HG02623 (cell line): Measurements from ENCODE around the gene MRPS18B.
"Not testable (repeated sequence)": the region's sequence is repeated elsewhere in the genome, so short reads cannot be mapped to it uniquely, and the experiment has no call there.

Experiments
- ATAC-seq: cut with Tn5 transposase; IDR thresholded peaks from one replicate; pipeline ENCODE4 v1.9.1; 2021; ENCODE audit warnings: moderate library complexity; ENCODE audit not compliant: unreplicated experiment

The MRPS18B gene

DNA sequence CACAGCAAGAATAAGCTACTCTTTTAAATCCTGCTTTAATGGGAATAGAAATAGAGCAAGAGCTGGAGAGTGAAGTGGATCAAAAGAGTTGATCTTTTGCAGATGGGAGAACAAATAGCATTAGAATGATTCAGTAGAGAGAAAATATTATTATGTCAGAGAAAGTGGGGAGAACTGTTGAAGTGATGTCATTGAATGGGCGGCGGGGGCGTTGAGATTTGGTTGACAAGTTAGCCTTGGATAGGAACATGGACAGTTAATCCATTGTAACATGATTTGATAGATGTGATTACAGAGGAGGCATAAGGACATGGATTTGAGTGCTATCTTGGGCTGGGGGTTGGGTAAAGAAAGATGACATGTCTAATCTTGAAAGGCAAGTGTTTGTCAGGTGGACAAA is 18.2 kb downstream of the MRPS18B start:
- ATAC-seq, result no peak

DNA sequence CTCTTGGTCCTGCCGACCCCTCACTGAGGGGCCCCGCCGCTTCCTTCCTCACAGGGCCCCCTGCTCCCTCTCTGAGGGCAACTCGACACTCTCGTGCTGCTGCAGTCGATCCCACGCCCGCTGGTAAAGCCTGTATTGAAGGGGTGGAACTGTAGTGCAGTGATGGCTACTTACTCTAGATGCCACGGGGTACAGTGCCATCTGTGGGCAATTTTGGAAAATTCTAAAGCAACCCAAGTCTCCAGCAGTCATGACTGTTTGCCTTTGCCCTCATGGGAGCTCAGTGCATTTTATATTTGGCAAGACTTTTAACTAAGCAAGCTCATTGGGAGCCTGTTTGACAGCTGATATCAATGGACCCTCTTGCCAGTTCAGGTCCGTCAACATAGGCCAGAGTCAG is 22.8 kb downstream of the MRPS18B start:
- no peak for ATAC-seq

DNA sequence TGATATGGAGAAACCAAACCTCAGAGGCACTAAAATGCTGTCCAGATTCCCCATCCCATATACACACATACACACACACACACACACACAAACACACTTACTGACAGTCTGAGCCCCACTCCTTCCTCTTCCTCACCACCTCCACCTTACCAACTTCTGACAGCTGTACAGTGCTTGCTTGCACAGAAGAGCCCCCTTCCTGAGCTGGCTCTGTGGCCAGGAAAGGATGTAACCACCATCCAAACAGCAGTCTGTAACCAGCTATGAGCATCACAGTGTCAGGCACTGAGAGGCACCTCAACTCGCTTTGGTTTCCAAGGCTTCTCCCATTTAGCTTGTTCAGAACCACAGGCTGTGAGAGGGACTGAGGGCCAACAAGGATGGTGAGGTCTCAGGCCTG is 23.4 kb downstream of the MRPS18B start:
- no peak for ATAC-seq

DNA sequence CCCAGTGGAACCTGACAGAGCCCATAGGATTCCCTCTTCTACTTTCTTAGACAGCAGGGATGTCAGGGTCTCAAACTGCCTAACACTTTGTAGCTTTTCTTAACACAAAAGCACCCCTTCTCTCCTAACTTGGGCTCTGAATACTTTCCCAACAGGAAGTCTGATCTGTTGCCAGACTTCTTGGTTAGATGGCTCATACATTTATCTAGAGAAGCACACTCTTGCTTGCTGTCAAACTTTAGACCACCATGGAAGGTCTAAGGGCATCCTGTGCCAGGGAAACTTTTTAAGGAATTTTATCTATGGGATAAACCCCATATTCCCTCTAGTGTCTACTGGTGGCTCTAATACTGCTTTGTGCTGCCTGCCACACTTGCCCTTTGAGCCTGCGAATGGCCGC is 26.0 kb downstream of the MRPS18B start:
- ATAC-seq, result no peak

DNA sequence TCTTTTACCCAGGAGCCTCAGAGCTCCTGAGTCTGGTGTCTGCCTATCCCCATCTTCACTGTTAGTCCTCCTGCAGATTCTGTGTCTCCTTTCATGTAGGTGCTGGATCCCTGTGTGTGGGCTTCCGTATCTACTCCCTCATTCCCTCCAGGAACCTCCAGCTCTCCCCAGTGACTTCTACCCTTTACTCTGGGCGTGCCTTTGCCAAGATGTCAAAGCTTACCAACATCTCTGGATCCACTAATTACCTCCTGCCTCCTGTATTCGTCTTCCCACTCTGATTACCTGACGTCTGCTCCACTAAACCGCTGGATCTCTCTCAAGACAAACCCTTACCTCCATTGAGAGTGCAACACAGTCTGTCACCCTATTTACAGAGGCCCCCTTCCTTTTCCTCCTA is 27.1 kb downstream of the MRPS18B start:
- no peak for ATAC-seq

DNA sequence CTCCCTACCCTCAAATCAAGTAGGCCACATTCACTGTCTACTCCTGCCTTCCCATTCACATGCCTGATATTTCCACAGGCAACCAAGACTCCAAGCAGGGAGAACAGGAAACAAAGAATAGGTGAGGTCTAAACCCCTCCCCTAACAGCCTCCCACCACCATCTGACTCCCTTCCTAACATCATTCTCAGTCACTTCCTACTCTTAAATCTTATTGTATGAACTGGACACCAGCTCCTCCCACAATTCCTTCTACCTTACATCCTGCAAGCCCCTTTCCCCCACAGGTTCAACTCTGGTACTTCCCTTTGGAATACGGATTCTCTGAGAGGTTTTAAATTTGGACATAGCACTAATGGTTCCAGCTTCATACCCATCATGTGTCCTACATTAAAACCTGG is 28.3 kb downstream of the MRPS18B start:
- no peak for ATAC-seq

GRCh38 chr6:30646450-30647241 is 29.0 kb downstream of the MRPS18B start, which contains the start of gene C6orf136:
TSS of gene C6orf136 (plus strand) at chr6:30647133. CDS start at chr6:30647232, 99 bp downstream.
- peak; percentile 56 for ATAC-seq

DNA sequence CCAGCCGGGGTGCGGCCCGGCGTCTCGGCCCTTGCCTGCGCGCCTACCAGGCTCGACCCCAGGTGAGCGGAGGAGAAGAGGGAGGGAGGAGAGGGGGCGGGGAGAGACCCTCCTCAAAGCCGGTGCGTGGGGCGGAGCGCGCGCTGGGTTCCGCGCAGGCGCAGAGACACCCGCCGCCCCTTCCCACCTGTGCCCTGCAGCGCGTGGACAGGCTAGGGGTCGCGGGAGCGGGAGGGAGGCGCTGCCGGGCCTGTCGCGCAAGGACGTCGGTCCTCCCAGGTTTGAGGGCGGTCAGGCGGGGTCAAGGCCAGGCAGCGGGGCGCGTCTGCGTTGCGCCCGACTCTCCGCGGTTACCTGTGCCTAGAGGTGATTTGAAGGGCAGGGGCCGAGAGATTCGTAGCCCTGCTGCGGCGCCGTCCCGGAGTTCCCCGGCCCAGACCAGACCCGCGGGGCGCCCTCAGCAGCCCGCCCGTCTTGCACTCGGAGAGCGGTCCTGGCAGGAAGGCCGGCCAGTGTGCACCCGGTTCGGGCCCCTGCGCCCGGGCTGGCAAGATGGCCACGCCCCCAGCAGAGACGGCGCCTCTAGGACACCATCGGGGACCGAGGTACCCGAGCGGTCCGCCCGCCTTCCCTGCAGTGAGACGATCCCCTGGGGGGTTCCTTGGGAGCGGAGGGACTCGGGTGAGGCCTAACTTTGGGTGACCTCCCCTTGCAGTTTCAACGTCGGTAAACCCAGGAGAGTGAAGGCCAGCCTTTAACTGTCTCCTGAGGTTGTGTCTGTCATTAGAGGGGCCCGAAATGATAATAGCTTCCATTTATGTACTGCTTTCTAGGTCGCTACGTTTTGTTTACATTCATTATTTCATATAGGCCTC is 29.8 kb downstream of the MRPS18B start:
- ATAC-seq, result peak; percentile 66

DNA sequence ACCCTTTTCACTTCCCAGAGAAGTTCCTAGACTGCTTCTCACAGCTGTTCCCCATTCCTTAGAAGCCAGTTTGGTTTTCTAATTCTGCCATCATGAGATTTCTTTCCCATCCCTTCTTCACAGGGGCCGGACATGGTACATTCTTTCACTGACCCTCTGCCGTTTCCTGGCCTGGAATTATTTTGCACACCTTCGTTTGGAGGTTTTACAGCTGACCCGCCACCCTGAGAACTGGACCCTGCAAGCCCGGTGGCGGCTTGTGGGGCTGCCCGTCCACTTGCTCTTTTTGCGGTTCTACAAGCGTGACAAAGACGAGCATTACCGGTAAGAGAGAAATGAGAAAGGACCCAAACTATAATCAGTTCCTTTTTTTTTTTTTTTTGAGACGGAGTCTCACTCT is 33.5 kb downstream of the MRPS18B start:
- no peak for ATAC-seq

DNA sequence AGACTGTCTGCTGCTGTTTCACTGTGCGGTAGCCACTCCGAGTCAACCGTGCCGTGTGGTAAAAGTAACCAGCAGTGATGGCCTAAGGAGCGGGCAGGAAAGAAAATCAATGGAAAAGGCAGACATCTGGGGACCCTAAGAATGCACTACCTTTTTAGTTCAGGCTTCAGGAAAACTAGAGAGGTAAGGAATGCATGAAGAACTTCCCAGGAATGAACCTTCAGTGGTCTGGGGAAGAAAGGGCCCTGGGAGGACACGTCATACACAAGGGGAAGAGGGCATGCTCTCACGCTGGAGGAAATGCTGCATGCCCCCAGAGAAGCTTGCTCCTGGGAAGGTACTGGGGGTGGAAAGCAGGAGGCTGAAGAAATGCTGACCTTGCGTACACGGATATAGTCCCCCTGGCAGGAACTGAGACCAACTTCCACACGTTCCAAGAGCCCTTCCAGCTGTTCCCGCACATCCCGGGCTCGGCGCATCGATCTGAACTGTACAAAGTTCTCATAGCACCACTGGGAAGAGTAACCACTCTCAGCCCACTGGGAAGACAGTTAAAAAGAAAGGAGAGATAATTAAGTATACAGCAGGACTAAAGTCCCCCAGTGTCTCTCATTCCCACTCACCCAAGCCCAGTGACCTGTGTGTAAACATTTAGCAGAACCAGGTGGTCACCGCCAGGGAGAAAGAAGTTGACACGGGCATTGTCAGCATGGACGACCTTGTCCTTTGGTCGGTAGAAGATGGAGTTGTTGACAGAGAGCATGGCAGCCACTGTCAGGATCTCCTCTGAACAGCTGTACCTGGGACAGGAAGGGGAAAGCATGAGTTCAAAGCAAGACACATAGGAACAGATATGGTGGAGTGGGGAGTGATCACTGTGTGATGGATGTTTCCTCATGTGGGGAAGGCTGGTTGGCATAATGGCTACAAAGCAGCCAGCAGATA is 37.4 kb downstream of the MRPS18B start:
- no peak for ATAC-seq

GRCh38 chr6:30655743-30656094 is 38.1 kb downstream of the MRPS18B start:
- ATAC-seq, result no peak

GRCh38 chr6:30656513-30656912 is 38.9 kb downstream of the MRPS18B start:
- ATAC-seq, result no peak

- ATAC-seq, result no peak
Observed at GRCh38 chr6:30657454-30657853, 39.8 kb downstream of the MRPS18B start.

GRCh38 chr6:30657922-30658321 is 40.3 kb downstream of the MRPS18B start:
- ATAC-seq, result not testable (repeated sequence)

GRCh38 chr6:30664994-30665767 is 47.5 kb downstream of the MRPS18B start:
- no peak for ATAC-seq

- ATAC-seq, result not testable (repeated sequence)
Observed at GRCh38 chr6:30666300-30666699, 48.7 kb downstream of the MRPS18B start.

DNA sequence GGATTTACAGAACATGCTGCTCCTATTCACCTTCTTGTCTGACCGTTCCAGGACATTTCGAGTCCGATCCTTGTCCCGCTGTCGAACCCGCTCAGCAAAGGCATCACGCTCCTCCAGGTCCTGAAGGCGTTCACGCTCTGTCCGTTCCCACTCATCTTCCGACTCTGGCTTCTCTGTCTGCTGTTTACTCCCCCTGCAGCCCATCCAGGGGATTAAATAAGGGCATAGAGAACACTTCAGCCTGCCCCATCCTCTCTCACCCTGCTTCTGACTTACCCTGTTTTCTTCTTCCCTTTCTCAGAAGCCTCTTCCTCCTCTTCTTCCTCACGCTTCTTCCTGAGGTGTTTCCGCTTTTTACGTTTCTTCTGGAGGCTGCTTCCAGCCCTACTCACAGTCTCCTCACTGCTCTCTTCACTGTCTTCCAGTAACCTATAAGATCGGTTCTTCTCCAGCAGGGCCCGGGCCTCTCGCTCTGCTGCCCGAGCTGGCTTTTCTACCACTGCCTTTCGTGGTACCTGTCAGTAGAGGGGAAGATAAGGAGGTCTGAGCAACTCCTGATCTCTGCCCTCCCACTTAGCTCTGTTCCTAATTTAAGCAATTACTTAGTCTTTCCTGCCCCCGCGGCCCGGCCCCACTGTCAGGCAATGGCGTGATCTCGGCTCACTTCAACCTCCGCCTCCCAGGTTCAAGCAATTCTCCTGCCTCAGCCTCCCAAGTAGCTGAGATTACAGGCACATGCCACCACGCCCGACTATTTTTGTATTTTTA is 53.3 kb downstream of the MRPS18B start:
- no peak for ATAC-seq

DNA sequence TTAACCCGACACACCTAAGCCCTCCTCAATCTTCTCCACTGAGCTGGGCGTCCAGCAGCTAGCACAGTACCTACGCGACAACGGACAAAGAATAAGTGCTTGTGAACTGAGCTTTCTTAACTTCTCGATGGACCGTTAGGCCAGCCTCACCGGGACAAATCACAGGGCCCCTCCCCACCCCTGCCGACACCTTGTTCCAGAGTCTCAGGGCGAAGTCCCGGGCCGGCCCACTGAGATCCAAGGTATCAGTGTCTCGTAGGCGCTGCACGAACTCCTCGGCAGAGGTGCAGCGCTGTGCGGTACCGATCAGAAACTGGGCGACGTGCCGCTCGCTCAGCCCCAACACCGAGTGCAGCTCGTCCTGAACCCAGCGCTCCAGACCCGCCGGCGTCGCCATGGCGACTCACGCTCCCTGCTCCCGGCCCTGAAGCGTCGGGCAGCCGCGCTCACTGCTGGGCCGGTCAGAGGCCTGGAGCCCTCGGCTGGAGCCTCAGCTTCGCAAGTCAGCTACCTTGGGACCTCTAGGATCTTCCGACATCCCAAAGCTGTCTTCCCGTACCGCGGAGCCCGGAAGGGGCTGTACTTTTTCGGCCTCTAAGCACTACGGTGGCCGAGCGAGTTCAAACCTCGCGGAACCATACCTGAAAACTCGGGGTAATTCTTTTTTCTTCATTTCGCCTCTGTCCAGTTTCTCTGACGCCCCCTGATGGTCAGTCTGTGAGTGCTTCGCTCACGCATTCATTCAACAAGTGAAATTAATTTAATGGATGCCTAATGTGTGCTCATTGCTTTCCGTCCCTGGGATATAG is 55.0 kb downstream of the MRPS18B start, which contains the start of gene DHX16:
TSS of gene DHX16 (minus strand) at position 562 of the 809 bp plus-strand sequence. CDS start at position 397, 165 bp downstream.
- ATAC-seq, result peak; percentile 64
